C4-2B (cell line): ENCODE results near the gene MRPL14.

Experiments used
- ZFX ChIP-seq: fragments of 450-650 bp; IDR thresholded peaks from 2 replicates; pipeline ENCODE4 v1.6.1; 2017
- TF ChIP-seq, protein P1 (sequence below): fragments of 450-650 bp; conservative IDR thresholded peaks from 2 replicates; pipeline ENCODE4 v1.5.1; 2017; ENCODE audit warnings: mild to moderate bottlenecking

DNA sequence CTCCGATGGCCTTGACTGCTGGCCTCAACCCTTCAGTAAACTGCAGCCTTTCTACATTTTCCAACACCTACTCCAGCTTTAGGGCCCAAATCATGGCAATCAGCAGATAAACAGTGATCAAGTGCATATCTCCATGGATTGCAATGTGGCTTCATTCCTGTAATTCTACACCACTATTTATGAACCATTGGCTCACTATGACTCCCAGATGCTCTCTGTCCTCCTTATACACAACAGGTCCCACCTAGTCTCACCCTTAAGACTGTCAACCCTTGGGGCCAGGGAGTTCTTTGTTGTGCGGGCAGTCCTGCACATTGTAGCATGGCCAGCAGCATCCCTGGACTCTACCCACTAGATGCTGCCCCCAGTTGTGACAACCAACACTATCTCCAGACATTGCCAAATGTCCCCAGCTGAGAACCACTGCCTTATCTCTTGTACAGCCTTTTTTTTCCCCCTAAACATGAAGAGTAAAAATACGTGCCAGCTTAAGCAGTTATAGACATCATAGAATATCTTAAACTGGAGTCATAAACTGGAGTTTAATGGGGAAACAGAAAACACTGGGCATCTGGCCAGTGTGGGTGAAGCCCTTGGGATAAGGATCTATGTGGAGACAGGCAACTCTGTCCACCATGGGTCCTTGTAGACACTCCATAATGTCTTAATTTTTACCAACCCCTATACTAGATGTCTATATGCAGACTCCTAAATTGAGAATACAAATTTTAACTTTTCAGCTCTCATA, 21.1 kb downstream of the MRPL14 start:
- TF ChIP-seq, protein P1, sequence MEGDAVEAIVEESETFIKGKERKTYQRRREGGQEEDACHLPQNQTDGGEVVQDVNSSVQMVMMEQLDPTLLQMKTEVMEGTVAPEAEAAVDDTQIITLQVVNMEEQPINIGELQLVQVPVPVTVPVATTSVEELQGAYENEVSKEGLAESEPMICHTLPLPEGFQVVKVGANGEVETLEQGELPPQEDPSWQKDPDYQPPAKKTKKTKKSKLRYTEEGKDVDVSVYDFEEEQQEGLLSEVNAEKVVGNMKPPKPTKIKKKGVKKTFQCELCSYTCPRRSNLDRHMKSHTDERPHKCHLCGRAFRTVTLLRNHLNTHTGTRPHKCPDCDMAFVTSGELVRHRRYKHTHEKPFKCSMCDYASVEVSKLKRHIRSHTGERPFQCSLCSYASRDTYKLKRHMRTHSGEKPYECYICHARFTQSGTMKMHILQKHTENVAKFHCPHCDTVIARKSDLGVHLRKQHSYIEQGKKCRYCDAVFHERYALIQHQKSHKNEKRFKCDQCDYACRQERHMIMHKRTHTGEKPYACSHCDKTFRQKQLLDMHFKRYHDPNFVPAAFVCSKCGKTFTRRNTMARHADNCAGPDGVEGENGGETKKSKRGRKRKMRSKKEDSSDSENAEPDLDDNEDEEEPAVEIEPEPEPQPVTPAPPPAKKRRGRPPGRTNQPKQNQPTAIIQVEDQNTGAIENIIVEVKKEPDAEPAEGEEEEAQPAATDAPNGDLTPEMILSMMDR: no peak
- TF ChIP-seq ZFX: no peak
